ENCODE data around the gene SETD2.
"Not testable (repeated sequence)": the region's sequence is repeated elsewhere in the genome, so short reads cannot be mapped to it uniquely, and the experiment has no call there.

SETD2 gene

DNA sequence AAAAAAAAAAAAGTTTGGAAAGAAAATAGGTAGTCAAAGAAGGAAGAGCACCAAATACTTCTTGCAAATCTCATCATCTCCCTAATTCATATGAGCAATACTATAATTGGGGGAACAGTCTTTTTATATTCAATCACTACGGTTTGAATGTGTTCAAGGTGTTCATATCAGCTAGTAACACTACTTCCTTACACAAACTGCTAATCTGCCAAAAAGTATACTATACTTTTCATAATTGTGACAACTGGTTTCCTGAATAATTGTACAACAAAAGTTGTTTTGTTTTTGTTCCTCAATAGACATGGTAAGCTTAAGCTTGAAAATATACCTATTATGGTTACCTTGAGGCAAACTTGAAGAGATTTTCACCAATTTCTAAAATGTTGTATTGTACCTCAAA, 12.1 kb downstream of the SETD2 start:
- no peak for DNase-seq

DNA sequence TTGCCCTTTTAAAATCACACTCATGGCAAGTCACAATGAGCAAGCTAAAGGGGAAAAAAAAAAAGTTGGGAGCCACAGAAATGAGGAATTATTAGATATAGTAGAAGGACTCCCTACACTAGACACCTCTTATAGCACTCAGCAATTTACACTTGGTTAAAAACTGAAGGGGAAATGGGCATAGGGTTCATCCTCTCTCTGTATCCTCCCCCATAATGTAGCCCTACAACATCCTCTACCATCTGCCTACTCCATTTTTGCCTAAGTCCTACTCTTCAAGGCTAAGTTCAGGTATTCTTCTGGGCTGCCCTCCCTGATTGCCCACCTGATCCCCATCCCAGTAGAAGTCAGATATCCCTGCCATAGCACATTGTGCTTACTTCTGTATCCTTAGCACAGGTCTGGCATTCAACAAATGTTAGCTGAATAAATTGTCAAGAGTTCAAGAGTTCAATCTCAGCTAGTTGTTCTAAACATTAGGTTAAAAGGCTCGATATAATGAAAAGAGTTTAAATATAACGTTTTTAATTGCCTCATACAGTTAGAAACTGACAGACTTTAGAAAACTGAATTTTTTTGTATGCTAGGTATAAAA, 14.5 kb downstream of the SETD2 start:
- no peak for DNase-seq

DNA sequence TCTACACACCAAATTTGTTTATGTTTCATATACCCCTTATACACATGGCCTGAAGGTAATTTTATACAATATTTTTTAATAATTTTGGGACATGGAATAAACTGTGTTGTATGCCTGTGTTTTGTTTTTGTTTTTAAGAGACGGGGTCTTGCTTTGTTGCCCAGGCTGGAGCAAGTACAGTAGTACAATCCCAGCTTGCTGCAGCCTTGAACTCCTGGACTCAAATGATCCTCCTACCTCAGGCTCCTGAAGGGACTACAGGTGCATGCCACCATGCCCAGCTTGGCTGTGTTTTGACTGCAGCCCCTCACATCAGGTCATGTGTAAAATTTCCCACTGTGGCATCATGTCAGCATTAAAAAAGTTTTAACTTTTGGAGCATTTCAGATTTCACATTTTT, 18.6 kb downstream of the SETD2 start:
- no peak for DNase-seq

GRCh38 chr3:47143068-47143467, 20.8 kb downstream of the SETD2 start:
- DNase-seq = no peak

GRCh38 chr3:47142536-47142935, 21.4 kb downstream of the SETD2 start:
- not testable (repeated sequence) for DNase-seq

GRCh38 chr3:47140973-47141461, 22.9 kb downstream of the SETD2 start:
- DNase-seq = not testable (repeated sequence)

DNA sequence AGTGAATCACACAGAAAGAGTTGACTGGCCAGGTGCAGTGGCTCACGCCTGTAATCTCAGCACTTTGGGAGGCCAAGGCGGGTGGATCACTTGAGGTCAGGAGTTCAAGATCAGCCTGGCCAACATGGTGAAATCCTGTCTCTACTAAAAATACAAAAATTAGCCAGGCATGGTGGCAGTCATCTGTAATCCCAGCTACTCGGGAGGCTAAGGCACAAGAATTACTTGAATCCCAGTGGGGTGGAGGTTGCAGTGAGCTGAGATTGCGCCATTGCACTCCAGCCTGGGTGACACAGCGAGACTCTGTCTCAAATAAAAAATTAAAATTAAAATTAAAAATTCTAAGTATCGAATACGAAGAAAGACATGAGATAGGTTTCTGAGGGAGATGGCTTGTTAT, 23.4 kb downstream of the SETD2 start:
- DNase-seq = not testable (repeated sequence)

GRCh38 chr3:47134311-47134710, 29.6 kb downstream of the SETD2 start:
- DNase-seq = no peak

DNA sequence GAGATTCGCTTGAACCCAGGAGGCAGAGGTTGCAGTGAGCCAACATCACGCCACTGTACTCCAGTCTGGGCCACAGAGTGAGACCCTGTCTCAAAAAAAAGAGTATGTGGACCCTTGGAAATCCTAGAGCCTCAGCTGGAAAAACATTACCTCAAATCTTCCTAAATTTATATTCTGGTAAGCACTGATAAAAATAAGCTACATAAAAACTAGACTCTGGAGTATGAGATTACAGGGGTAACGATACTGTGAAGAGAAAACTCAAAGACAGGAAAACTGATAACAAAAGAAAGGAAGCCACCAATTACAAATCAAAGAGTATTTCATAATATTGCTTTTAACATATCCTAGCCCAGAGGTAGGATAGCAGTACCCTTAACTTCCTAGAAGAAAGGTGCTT, 30.3 kb downstream of the SETD2 start:
- no peak for DNase-seq

- DNase-seq = no peak
These were observed 33.4 kb downstream of the SETD2 start for GRCh38 chr3:47130557-47130956.

GRCh38 chr3:47128137-47128536, 35.8 kb downstream of the SETD2 start:
- DNase-seq = no peak

- DNase-seq = no peak
These were observed 40.1 kb downstream of the SETD2 start for GRCh38 chr3:47123857-47124256.

GRCh38 chr3:47121409-47121808, 42.5 kb downstream of the SETD2 start:
- DNase-seq = no peak

DNA sequence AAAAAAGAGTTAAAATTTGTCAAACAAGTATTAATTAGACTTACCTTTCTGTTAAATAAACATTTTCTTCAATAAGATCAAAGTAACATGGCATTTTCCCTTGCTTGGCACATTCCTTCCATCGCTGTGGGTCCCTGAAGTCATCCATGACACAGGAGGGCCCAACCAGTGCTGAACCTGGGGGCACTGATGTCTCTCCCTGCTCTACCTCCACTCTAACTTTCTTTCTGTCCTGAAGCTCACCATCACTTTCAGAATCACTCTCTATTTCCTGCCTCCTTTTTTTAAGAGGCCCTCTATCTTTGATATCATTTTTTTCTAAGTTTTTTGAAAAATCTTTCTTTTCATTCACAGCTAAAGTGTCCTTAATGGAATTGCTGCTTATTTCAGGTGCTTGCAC, 43.8 kb downstream of the SETD2 start:
- no peak for DNase-seq

DNA sequence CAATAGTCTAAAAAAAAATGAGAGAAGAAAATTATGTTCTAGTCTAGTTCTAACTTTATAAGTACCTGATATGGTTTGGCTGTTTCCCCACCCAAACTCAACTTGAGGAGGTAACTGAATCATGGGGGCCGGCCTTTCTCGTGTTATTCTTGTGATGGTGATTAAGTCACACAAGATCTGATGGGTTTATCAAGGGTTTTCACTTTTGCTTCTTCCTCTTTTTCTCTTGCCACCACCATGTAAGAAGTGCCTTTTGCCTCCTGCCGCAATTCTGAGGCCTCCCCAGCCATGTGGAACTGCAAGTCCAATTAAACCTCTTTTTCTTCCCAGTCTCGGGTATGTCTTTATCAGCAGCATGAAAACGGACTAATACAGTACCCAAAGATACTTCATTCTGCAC, 44.5 kb downstream of the SETD2 start:
- not testable (repeated sequence) for DNase-seq

DNA sequence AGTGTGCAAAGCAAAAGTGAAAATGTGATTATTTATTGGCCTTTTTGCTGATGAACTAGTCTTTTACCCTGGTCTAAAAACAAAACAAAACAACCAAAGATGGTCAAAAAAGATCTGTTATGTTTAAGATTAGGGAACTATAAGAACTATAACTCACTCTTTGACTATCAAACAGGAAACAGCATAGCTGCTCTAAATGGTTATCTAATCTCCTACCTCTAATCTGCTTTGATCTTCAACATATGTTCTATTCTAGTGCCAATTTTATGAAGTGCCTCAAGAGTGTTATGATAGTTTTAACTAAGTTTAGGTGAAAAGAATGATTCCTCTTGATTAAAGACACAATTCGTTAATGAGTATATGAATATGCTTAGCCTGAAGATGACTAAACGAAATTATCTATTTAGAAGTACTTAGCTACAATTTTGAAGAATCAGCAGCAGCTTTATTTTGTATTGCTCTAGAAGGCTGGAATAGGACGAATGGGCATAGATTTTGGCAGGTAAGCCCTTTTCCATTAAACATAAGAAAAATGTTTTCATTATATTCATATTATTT, 46.0 kb downstream of the SETD2 start:
- DNase-seq = no peak

- not testable (repeated sequence) for DNase-seq
These were observed 48.4 kb downstream of the SETD2 start for GRCh38 chr3:47115524-47115923.

GRCh38 chr3:47113669-47114365, 50.1 kb downstream of the SETD2 start:
- DNase-seq = no peak

DNA sequence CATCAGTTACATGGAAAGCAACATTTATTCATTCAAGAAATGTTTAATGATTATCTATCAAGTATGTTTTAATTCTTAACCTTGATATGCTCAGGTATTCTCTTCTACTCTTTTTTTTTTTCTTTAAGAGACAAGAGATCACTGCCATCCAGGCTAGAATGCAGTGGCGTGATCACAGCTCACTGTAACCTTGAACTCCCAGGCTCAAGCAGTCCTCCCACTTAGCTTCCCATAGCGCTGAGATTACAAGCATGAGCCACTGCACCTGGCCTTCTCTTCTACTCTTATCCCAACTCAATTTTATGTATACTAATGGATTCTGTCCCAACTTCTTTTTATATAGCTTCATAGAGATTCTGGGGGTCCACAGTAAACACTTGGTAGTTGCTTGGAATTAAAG, 50.9 kb downstream of the SETD2 start:
- DNase-seq = no peak

DNA sequence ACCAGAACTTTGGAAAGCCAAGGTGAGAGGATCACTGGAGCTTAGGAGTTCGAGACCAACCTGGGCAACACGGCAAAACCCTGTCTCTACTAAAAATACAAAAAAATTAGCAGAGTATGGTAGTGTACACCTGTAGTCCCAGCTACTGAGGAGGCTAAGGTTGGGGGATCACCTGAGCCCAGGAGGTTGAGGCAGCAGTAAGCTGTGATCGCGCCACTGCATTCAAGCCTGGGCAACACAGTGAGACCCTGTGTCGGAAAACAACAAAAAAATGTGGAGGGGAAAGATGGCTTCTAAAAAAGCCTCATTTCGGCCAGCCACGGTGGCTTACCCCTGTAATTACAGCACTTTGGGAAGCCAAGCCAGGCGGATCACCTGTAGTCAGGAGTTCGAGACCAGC, 54.5 kb downstream of the SETD2 start:
- DNase-seq = no peak

GRCh38 chr3:47108546-47108945, 55.4 kb downstream of the SETD2 start:
- no peak for DNase-seq

DNA sequence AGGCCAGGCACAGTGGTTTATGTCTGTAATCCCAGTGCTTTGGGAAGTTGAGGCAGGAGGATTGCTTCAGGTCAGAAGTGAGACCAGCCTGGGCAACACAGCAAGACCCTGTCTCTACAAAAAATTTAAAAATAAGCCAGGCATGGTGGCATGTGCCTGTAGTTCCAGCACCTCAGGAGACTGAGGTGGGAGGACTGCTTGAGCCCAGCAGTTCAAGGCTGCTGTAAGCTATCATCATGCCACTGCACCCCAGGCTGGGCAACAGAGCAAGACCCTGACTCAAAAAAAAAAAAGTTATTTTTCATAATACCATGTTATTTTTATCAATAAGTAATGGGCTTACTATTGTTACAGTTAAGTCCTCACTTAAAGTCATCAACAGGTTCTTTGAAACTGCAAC, 59.7 kb downstream of the SETD2 start:
- DNase-seq = no peak

DNA sequence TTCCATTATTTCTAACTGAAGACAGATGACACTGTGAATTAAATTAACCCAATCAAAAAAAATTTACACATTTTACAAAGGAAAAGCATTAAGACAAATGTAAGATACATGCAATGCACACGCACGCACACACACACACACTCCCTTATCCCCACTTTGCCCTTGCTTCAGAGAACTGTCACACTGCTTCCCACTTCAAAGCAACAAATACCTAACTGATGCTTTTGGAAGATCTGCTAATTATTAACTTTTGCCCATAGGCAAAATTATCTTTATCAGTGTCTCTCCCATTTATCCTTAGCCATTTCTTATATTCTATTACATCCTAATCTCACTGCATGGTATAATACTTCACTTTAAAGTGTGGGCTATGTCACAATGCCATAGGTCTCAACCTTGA, 60.3 kb downstream of the SETD2 start:
- DNase-seq = no peak

- no peak for DNase-seq
These were observed 61.8 kb downstream of the SETD2 start for GRCh38 chr3:47102081-47102600.
